Umbilical cord (tissue), 2 donors: ENCODE data around the gene SLAMF1. TPM values are rescaled to one million over a fixed set of nuclear protein-coding genes. Genes with fewer than 3 reads are reported as not detected.
"Not testable (repeated sequence)": the region's sequence is repeated elsewhere in the genome, so short reads cannot be mapped to it uniquely, and the experiment has no call there.

Experiments
- DNase-seq: peaks from one replicate; pipeline ENCODE4 v3.0.0-alpha.2; 2015; ENCODE audit warnings: low spot score
- total RNA-seq: library from RNA; depleted of rRNA; stranded (reverse); fragments of >200 nt; gene quantifications from one replicate; pipeline ENCODE4 v1.2.3, GENCODE V29; 2014; ENCODE audit warnings: low replicate concordance; ENCODE audit not compliant: insufficient read depth

SLAMF1 gene
- total RNA-seq = 0.24 TPM

- no peak for DNase-seq
These were observed at the start of gene SLAMF1 for GRCh38 chr1:160646711-160647328. TSS of gene SLAMF1 (minus strand) at chr1:160647044. CDS start at chr1:160646945, 99 bp downstream.

GRCh38 chr1:160692390-160692789 is 45.5 kb upstream of the SLAMF1 start:
- not testable (repeated sequence) for DNase-seq

- DNase-seq = no peak
These were observed 38.4 kb upstream of the SLAMF1 start for GRCh38 chr1:160685266-160685665.

- no peak for DNase-seq
These were observed 36.4 kb upstream of the SLAMF1 start for GRCh38 chr1:160682983-160683865.

DNA sequence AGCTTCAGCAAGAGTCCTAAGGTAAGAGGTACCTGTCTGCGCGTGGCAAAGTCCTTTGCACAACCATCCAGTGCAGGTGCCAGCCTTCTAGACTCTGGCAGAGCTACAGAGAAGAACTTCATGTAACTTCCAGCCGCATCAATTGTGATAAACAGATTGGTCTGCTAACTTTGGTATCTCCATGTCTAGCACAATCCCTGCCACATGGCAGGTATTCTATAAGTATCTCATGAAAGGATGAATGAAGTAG is 35.0 kb upstream of the SLAMF1 start:
- no peak for DNase-seq

- DNase-seq = peak; percentile 59
These were observed 34.4 kb upstream of the SLAMF1 start for GRCh38 chr1:160681066-160681890.

DNA sequence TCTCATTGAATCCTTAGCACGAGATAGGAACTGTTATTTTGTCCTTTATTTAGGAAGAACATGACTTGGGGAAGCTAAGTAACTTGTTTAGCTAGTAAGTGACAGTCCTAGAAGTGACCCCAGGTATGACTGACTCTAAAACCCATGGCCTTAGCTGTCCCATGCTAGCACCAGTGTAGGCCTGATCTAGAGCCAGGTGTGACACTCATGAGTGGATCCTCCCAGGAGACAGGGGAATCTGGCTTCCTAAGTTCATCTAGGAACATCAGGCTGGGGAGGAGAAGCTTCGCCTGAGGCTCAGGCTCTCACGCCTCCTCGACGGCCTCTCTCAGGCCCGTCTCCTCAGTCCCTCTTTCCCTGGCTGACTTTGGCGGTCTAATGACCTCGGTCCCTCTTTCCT is 33.6 kb upstream of the SLAMF1 start:
- no peak for DNase-seq

GRCh38 chr1:160679893-160680292 is 33.0 kb upstream of the SLAMF1 start:
- DNase-seq = no peak

DNA sequence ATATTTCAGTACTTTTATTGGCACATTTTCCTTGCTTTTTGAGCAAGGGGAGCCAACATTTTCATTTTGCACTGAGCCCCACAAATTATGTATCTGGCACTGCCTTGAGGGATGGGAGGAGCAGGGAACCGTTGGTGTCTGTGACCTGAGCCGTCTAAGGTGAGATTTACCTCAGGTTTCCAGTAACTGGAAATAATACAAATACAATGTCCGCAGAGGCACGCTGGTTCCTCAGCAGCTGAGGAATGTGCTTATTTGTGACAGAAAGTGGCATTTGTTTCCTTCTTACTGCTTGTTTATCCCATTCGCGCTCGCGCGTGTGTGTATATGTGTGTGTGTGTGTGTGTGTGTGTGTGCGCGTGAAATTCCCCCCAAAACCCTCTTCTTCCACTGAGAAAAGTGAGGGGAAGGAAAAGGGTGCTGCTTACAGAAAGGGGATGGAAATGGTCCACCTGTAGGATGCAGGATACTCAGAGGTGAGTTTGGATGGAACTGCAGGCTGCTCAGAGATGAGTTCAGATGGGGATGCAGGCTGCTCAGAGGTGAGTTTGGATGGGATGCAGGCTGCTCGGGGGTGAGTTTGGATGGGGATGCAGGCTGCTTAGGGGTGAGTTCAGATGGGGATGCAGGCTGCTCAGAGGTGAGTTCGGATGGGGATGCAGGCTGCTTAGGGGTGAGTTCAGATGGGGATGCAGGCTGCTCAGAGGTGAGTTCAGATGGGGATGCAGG is 30.2 kb upstream of the SLAMF1 start:
- DNase-seq = no peak

DNA sequence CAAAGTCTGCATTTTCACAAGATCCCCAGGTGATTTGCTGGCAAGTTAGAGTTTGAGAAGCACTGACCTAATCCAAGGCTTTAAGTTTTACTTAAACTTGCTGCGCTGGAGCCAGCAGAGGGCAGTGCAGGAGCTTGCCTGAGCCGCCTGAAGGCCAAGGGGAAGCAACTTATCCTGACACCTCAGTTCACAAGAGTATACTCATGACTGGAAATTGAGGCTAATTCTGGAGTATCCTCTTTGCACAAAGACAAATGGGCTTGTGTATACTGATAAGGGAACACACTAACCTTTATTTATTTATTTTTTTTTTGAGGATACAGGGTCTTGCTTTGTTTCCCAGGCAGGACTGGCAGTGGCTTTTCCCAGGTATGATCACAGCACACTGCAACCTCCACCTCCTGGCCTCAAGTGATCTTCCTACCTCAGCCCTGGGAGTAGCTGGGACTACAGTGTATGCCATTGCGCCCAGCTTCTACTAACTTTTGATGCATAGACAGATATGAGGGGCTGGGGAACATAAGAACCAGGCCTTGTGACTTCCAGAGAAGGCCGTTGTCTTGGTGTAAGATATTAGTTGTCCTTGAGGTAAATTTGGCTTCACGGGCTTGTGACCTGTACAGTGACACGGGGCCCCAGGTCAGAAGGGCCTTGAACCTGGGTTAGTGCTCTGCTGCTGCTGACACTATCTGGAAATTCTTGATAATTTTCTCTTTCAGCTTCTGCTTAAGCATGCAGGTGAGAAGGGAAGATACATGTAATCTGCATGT is 29.0 kb upstream of the SLAMF1 start:
- peak; percentile 73 for DNase-seq

DNA sequence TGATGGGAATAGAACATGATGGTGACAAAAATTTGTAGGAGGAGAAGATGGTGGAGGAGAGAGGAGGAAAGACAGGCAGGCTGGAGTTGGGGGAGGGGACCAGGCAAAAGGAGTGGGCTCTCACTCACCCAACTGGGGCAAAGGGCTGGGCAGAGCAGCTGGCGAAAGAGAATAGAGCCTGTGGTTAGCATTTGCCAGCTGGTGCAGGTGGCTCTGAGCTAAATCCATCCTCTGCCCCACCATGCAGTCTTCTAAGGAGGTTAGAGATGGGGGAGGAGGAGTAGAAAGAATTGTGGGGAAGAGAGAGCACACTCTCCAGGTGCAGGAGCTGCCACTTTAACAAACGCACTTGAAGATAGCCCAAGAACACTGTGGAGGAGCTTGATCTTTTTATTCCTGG is 27.6 kb upstream of the SLAMF1 start:
- DNase-seq = no peak

GRCh38 chr1:160672789-160673695 is 26.2 kb upstream of the SLAMF1 start:
- no peak for DNase-seq

- no peak for DNase-seq
These were observed 25.0 kb upstream of the SLAMF1 start for GRCh38 chr1:160671603-160672517.

DNA sequence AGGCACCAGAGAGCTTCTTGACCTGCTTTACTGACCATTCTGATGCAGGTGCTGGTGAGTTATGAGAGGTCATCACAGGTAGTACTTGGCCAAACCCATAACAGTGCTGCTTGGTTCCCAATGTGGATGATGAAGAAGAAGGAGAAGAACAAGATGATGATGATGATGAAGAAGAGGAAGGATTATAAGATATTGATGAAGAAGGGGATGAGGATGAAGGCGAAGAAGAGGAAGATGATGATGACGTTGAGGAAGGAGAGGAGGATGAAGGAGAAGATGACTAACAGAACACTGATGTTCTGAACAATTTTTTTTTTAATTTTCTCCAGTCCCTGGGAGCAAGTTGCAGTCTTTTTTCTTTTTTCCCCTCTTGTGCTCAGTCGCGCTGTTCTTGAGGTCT is 23.9 kb upstream of the SLAMF1 start:
- no peak for DNase-seq

DNA sequence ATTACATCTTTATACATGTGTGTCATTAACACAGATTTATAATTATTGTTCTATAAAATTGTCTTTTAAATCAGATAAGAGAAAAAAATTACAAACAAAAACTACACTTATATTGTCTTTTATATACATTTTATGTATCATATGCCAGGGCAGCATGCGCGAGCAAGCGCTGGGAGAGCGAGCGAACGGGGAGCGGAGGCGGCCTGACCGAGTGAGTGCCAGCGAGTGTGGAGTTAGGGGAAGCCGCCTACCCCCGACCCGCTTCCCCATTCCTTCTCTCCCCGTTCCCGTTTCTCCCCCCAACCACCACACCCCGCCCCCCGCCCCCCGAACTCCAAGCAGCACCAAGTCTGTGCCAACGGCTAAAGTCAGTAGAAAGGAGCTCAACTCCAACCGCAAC is 23.0 kb upstream of the SLAMF1 start:
- no peak for DNase-seq

DNA sequence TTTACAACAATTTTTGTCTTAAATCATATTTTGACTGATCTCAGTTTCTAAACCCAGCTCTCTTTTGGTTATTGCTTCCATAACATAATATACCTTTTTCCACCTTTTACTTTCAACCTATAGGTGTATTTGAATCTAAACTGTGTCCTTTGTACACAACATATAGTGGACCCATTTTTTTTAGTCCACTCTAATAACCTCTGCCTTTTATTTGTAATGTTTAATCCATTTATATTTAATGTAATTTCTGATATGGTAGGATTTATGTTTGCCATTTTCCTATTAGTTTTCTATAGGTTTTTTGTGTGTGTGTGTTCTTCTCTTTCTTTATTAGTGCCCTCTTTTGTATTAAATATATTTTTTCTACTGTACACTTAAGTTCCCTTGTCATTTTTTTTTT is 22.4 kb upstream of the SLAMF1 start:
- DNase-seq = no peak

DNA sequence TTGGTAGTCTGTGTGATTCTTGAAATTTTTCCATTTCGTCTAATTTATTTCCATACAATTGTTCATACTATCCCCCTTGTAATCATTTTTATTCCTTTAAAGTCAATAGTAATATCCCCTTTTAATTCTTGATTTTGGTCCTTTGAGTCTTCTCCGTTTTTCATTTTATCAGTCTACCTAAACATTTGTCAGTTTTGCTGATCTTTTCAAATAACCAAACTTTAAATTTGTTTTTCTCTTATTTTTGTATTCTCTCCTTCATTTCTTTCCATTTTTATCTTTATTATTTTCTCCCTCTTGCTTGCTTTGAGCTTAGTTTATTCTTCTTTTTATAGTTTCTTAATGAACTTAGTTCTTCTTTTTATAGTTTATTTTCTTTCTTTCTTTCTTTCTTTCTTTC is 21.1 kb upstream of the SLAMF1 start:
- no peak for DNase-seq

- DNase-seq = no peak
These were observed 19.2 kb upstream of the SLAMF1 start for GRCh38 chr1:160666079-160666442.
